Activated naive CD8-positive, alpha-beta T cell treated with anti-CD3 and anti-CD28 coated beads for 36 hours (primary cell): ENCODE data around the gene ETV2. TPM values are rescaled to one million over a fixed set of nuclear protein-coding genes. Genes with fewer than 3 reads are reported as not detected.
"Not testable (repeated sequence)": the region's sequence is repeated elsewhere in the genome, so short reads cannot be mapped to it uniquely, and the experiment has no call there.

Experiments used
- DNase-seq: peaks from one replicate; pipeline ENCODE4 v3.0.0; 2021
- H3K27ac Mint-ChIP-seq: one replicate; pipeline ENCODE4 v1.8.0; 2022; ENCODE audit warnings: mild to moderate bottlenecking, moderate library complexity, mixed read lengths
- H3K27me3 Mint-ChIP-seq: one replicate; pipeline ENCODE4 v1.8.0; 2022; ENCODE audit warnings: mild to moderate bottlenecking, mixed read lengths
- H3K36me3 Mint-ChIP-seq: one replicate; pipeline ENCODE4 v1.8.0; 2021; ENCODE audit warnings: mild to moderate bottlenecking, mixed read lengths
- H3K4me1 Mint-ChIP-seq: one replicate; pipeline ENCODE4 v1.8.0; 2021; ENCODE audit warnings: mixed read lengths
- H3K4me3 Mint-ChIP-seq: one replicate; pipeline ENCODE4 v1.8.0; 2022; ENCODE audit warnings: mild to moderate bottlenecking, moderate library complexity, mixed read lengths
- H3K9me3 Mint-ChIP-seq: one replicate; pipeline ENCODE4 v1.8.0; 2022; ENCODE audit warnings: mixed read lengths
- total RNA-seq, 2 experiments: library from RNA; stranded (reverse); gene quantifications; one replicate each; pipeline ENCODE4 v1.2.3, GENCODE V29; 2021

The ETV2 gene
- total RNA-seq, 2 experiments from 2014 or later = 1.5 to 2.3 TPM

DNA sequence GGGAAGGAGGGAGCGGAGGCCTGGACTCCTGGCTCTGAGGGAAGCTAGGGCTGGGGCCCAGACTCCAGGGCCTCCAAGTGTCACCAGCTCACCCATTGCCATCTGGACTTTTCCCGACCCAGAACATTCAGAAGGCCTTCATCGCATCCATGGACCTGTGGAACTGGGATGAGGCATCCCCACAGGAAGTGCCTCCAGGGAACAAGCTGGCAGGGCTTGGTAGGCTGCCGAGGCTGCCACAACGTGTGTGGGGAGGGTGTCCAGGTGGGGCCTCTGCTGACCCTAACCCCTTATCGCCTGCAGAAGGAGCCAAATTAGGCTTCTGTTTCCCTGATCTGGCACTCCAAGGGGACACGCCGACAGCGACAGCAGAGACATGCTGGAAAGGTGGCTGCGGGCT, 767 bp downstream of the ETV2 start:
- H3K4me1 Mint-ChIP-seq = peaks cover 31% of the 10 kb centered on the region
- H3K9me3 Mint-ChIP-seq = no peaks in the 10 kb centered on the region
- peak overlapping the region; percentile 56 for H3K27ac Mint-ChIP-seq

DNA sequence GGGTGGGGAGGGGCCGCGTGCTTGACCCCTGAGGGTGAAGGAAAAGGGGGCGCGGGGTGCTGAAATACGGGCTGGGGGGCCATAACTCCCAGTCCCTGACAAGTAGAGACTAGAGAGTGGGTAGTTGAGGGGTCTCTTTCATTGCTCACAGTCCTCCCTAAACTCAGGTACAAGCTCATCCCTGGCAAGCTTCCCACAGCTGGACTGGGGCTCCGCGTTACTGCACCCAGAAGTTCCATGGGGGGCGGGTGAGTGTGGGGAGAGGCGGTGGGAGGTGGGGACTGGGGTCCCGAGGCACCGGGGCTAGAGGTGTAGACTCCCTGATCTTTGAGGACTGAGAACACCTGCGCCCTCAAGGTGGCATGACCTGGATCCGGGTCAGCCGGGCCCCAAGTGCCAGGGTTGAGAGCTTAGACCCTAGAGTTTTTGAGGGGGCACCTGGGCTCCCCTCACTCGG, 1.3 kb downstream of the ETV2 start:
- Mint-ChIP-seq H3K9me3 (no peaks in the 10 kb centered on the region), H3K27me3 (no peaks in the 10 kb centered on the region), H3K27ac (peak overlapping the region; percentile 66), H3K4me3 (peak overlapping the region; percentile 77), H3K36me3 (peaks cover 4% of the 10 kb centered on the region), H3K4me1 (peaks cover 31% of the 10 kb centered on the region)
- no peak for DNase-seq

More for the DNA sequence above, 767 bp downstream of the ETV2 start:
- DNase-seq = no peak
- no peaks in the 10 kb centered on the region for H3K27me3 Mint-ChIP-seq
- peak overlapping the region; percentile 77 for H3K4me3 Mint-ChIP-seq
- peaks cover 6% of the 10 kb centered on the region for H3K36me3 Mint-ChIP-seq

DNA sequence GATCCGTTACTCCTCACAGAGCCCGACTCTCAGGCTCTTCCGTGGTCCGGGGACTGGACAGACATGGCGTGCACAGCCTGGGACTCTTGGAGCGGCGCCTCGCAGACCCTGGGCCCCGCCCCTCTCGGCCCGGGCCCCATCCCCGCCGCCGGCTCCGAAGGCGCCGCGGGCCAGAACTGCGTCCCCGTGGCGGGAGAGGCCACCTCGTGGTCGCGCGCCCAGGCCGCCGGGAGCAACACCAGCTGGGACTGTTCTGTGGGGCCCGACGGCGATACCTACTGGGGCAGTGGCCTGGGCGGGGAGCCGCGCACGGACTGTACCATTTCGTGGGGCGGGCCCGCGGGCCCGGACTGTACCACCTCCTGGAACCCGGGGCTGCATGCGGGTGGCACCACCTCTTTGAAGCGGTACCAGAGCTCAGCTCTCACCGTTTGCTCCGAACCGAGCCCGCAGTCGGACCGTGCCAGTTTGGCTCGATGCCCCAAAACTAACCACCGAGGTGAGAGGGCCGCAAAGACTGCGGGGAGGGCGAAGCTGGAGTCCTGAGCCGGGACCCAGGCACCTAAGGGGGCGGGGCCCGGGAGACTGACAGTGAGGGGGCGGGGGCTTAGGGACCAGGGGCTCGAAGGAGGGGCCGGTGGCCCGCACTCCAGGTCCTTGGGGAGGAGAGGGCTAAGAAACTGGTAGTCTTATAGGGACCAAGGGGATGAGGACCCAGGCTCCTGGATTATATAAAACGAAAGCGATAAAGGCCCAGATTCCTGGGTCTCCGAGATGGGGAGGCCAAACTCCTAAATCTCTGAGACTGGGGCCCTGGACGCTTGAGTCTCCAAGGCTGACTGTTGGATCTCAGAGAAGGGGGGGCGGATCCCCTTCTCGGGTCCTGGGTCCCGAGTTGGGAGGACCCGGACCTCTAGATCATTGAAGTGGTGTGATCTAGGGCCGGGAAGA, 2.0 kb downstream of the ETV2 start:
- Mint-ChIP-seq H3K4me1 (peaks cover 31% of the 10 kb centered on the region), H3K36me3 (no peaks in the 10 kb centered on the region), H3K4me3 (peak overlapping the region; percentile 77), H3K27me3 (no peaks in the 10 kb centered on the region), H3K27ac (peak overlapping the region; percentile 84), H3K9me3 (no peaks in the 10 kb centered on the region)
- DNase-seq = peak; percentile 82

DNA sequence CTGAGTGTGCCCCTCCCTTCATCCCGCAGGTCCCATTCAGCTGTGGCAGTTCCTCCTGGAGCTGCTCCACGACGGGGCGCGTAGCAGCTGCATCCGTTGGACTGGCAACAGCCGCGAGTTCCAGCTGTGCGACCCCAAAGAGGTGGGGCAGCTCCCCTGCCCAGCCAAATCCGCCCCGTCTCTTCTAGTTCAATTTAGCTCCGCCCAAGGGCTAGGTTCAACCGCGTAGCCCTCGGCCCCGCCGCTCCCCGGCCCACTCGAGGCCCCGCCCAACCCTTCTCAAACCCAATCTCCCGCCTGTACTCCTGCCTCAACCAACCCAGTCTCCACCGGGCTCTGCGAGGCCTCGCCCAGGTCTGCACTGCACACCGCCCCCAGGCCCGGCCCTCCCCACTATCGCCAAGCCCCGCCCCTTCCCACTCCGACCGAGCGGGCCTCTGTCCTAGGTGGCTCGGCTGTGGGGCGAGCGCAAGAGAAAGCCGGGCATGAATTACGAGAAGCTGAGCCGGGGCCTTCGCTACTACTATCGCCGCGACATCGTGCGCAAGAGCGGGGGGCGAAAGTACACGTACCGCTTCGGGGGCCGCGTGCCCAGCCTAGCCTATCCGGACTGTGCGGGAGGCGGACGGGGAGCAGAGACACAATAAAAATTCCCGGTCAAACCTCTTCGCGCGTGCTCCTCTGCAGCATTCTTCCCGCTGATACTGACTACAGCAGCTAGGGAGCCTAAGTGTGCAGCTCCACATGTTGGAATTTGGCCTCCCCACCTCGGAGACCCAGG, 2.9 kb downstream of the ETV2 start:
- peak overlapping the region; percentile 84 for H3K27ac Mint-ChIP-seq
- peaks cover 31% of the 10 kb centered on the region for H3K4me1 Mint-ChIP-seq
- peak; percentile 97 for DNase-seq
- H3K36me3 Mint-ChIP-seq = no peaks in the 10 kb centered on the region
- no peaks in the 10 kb centered on the region for H3K27me3 Mint-ChIP-seq
- no peaks in the 10 kb centered on the region for H3K9me3 Mint-ChIP-seq
- peak overlapping the region; percentile 77 for H3K4me3 Mint-ChIP-seq

DNA sequence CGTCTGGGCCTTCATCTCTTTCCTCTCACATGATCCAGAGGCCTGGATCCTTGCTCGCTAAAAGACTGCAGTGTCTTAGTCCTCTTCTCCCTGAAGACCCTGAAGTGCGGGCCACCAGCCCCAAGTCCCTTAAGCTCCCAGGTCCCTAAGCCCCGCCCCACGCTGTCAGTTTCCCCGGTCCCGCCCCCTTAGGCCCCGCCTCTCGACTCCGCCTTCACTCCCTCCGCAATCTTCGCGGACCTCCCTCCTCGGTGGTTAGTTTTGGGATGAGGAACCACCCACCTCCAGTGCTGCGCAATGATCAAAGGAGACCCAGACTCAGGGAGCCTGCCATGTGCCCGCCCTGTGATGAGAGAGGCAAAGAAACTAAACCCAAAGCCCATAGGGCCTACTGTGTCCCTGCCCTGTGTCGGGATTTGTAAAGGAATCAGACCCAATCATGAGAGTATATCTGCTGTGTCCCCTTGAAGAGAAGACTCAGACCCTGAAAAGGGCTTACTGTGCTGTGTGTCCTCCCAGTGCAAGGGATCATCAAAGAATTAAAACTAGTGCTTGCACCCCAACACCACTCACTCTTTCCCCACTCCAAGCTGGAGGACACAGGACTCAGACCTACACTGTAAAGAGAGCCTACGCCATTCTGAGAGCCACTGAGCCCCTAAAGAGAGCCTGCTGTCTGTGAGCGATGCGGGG, 3.6 kb downstream of the ETV2 start:
- no peaks in the 10 kb centered on the region for H3K27me3 Mint-ChIP-seq
- no peaks in the 10 kb centered on the region for H3K36me3 Mint-ChIP-seq
- no peaks in the 10 kb centered on the region for H3K9me3 Mint-ChIP-seq
- peak; percentile 81 for DNase-seq
- peak overlapping the region; percentile 84 for H3K27ac Mint-ChIP-seq
- H3K4me1 Mint-ChIP-seq = peaks cover 34% of the 10 kb centered on the region
- H3K4me3 Mint-ChIP-seq = peak overlapping the region; percentile 77

DNA sequence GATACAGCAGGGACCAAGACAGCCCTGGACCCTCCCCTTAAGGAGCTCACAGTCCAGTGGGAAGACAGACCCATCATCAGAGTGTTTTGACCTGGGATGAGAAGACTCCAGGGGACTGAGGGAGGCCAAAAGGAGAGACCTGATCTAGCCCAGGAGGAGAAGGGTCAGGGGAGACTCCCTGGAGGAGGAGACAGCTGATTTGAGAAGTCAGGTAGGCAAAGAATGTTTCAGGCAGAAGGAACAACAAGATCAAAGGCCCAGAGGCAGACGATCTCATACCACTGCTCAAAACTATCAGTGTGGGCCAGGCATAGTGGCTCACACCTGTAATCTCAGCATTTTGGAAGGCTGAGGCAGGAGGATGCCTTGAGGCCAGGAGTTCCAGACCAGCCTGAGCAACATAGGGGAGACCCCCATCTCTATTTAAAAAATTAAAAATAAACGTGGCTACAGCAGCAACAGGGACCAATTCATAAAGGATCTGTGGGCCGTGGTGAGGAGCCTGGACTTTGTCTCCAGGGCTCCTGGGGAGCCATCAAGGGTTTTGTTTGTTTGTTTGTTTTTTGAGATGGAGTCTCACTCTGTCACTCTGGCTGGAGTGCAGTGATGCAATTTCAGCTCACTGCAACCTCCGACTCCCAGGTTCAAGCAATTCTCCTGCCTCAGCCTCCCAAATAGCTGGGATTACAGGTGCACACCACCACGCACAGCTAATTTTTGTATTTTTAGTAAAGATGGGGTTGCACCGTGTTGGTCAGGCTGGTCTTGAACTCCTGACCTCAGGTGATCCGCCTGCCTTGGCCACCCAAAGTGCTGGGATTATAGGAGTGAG, 4.4 kb downstream of the ETV2 start:
- H3K36me3 Mint-ChIP-seq = peaks cover 2% of the 10 kb centered on the region
- DNase-seq = no peak
- H3K27ac Mint-ChIP-seq = no peak overlapping the region
- no peak overlapping the region for H3K4me3 Mint-ChIP-seq
- H3K27me3 Mint-ChIP-seq = no peaks in the 10 kb centered on the region
- peaks cover 41% of the 10 kb centered on the region for H3K4me1 Mint-ChIP-seq
- H3K9me3 Mint-ChIP-seq = no peaks in the 10 kb centered on the region

DNA sequence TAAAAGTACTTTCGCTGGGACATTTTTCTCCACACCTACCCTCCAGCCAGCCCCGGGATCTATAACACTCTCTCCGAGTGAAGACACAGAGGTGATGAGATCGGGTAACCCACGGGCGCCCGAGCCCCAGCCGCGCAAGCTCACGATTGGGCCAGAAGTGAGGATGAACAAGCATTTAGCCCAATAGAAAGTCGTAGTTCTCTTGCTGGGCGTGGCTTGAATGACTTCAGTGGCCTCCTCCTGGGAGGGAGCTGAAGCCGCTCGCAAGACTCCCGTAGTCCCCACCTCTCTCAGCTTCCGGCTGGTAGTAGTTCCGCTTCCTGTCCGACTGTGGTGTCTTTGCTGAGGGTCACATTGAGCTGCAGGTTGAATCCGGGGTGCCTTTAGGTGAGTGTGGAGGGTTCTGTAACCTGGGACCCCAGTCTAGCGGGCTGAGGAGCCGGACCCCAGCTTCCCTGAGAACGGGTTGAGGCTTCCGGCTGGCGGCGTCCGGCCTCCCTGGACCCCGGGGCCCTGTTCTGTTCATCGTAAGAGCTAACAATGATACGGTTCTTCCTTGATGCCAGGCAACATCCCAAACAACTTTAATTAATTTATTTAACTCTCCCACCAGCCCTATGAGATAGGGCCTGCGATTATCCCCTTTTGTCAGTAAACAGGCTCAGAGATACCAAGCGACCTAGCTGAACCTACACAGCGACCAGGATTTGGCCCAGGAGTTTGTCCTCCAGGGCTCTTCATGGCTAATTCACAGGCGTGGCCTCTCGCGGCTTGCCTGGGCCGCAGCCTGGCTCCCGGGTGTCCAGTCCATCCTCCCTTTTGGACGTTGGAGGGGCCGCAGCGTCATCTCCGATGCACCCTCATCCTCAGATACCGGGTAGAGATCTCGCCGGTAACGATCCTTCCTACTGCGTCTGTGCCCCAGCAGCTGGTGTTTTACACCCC, 6.7 kb downstream of the ETV2 start, which contains the start of gene COX6B1:
Gene COX6B1, plus strand, starts transcription at position 307 of the 945 bp plus-strand sequence. CDS start 2,921 bp downstream, outside the sequence.
- DNase-seq = peak; percentile 92
- Mint-ChIP-seq H3K27me3 (no peaks in the 10 kb centered on the region), H3K9me3 (no peaks in the 10 kb centered on the region), H3K36me3 (peaks cover 6% of the 10 kb centered on the region), H3K27ac (peak within 1 kb of the TSS; percentile 93), H3K4me3 (peak within 1 kb of the TSS; percentile 92), H3K4me1 (peaks cover 28% of the 10 kb centered on the region)

DNA sequence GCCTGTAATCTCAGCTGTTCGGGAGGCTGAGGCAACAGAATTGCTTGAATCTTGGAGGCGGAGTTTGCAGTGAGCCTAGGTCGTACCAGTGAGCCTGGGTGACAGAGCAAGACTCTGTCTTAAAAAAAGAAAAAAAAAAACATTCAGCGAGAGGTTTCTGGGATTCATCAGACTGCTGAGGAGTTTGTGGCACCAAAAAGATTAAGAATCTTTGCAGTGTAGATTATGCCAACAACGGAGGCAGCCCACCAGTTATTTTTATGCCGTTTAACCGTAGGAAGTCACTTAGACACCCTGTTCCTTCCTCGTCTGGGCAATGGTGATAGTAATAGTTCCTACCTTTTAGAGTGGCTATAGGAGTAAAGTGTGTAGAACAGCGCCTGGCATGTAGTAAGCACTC, 9.0 kb downstream of the ETV2 start:
- Mint-ChIP-seq H3K27ac (peak overlapping the region; percentile 36), H3K36me3 (peaks cover 14% of the 10 kb centered on the region), H3K27me3 (no peaks in the 10 kb centered on the region), H3K9me3 (no peaks in the 10 kb centered on the region), H3K4me3 (no peak overlapping the region), H3K4me1 (peaks cover 17% of the 10 kb centered on the region)
- DNase-seq = no peak

DNA sequence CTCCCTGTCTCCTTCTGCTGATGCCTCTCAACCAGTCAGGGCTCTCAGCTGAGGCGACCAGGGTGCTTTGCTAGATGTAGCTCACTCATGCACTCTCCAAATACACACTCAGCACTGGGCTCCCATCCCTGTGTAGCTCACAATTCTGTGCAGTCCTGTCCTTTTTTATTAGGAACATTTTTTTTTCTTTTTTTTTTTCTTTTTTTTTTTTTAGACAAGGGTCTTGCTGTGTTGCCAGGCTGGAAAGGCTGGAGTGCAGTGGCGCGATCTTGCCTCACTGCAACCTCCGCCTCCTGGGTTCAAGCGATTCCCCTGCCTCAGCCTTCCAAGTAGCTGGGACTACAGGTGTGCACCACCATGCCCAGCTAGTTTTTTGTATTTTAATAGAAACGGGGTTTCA, 13.3 kb downstream of the ETV2 start:
- H3K27me3 Mint-ChIP-seq, H3K4me3 Mint-ChIP-seq, H3K27ac Mint-ChIP-seq, H3K9me3 Mint-ChIP-seq, DNase-seq: not testable (repeated sequence)
- Mint-ChIP-seq H3K36me3 (peaks cover 23% of the 10 kb centered on the region), H3K4me1 (peaks cover 14% of the 10 kb centered on the region)

DNA sequence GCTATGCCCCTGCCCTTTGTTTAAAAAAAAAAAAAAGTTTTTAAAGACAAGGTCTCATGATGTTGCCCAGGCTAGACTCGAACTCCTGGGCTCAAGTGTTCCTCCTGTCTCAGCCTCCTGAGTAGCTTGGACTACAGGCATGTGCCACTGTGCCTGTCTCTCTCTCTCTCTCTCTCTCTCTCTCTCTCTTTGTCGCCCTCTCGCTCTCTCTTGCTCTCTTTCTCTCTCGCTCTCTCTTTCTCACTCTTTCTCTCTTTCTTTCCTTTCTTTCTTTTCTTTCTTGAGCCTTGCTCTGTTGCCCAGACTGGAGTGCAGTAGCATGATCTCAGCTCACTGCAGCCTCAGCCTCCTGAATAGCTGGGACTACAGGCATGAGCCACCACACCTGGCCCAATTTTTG, 14.1 kb downstream of the ETV2 start:
- no peaks in the 10 kb centered on the region for H3K27me3 Mint-ChIP-seq
- H3K27ac Mint-ChIP-seq = peak overlapping the region; percentile 62
- H3K36me3 Mint-ChIP-seq = peaks cover 26% of the 10 kb centered on the region
- peaks cover 7% of the 10 kb centered on the region for H3K4me1 Mint-ChIP-seq
- no peak for DNase-seq
- H3K4me3 Mint-ChIP-seq = no peak overlapping the region
- H3K9me3 Mint-ChIP-seq = no peaks in the 10 kb centered on the region

DNA sequence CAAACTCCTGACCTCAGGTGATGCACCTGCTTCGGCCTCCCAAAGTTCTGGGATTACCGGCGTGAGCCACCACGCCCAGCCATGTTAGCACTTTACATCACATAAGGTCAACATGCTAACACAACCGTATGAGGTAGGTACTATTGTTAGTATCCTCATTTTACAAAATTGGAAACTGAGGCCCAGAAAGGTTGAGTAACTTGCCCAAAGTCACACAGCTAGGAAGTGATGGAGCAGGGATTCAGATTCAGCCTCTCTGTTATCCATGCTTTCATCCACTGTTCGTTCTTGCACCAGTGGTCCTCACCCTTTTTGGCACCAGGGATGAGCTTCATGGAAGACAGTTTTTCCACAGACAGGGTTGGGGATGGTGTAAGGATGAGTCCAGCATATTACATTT, 15.2 kb downstream of the ETV2 start:
- no peaks in the 10 kb centered on the region for H3K4me1 Mint-ChIP-seq
- no peak overlapping the region for H3K4me3 Mint-ChIP-seq
- DNase-seq = no peak
- H3K36me3 Mint-ChIP-seq = peaks cover 22% of the 10 kb centered on the region
- H3K27me3 Mint-ChIP-seq = no peaks in the 10 kb centered on the region
- H3K27ac Mint-ChIP-seq = no peak overlapping the region
- no peaks in the 10 kb centered on the region for H3K9me3 Mint-ChIP-seq

DNA sequence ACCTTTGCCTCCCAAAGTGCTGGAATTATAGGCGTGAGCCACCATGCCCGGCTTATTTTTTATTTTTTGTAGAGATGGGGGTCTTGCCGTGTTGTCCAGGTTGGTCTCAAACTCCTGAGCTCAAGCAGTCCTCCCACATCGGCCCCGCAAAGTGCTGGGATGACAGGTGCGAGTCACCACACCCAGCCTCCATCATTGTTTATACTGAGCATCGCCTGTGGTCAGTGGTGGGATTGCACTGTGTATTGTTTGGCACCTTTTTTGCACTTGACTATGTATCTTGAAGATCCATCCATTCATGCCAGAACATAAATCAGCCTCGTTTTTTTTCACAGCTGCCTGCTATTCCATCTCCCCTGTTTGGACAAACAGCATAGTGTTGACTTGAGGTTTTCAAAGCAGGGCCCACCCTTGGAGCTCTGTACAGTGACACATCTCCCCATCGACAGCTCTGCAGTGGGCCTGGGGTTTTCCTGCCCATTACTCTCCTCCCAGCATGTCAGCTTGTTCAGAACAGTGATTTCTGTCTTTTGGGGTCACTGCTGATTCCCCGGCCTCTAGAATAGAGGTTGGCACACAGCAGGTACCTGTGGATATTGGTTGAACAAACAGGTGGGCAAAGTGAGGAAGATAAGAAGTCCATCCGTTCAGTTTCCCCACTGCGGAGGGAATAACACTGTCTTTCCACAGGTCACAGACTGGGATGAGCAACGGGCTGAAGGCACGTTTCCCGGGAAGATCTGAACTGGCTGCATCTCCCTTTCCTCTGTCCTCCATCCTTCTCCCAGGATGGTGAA, 16.6 kb downstream of the ETV2 start:
- no peak for DNase-seq
- no peaks in the 10 kb centered on the region for H3K27me3 Mint-ChIP-seq
- no peak overlapping the region for H3K27ac Mint-ChIP-seq
- H3K9me3 Mint-ChIP-seq = no peaks in the 10 kb centered on the region
- no peak overlapping the region for H3K4me3 Mint-ChIP-seq
- peaks cover 22% of the 10 kb centered on the region for H3K36me3 Mint-ChIP-seq
- no peaks in the 10 kb centered on the region for H3K4me1 Mint-ChIP-seq

DNA sequence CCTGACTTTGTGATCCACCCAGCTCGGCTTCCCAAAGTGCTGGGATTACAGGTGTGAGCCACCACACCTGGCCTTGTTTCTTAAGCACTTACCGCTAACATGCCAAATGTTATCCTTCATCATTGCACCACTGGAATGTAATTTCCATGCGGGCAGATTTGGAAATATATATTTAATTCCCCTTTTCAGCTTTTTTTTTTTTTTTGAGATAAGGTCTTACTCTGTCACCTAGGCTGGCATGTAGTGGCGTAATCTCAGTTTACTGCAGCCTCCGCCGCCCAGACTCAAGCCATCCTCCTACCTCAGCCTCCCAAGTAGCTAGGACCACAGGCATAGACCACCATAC, 20.4 kb downstream of the ETV2 start:
- H3K27ac Mint-ChIP-seq = no peak overlapping the region

More for the DNA sequence above, 20.4 kb downstream of the ETV2 start:
- DNase-seq = no peak
- Mint-ChIP-seq H3K9me3 (no peaks in the 10 kb centered on the region), H3K36me3 (peaks cover 12% of the 10 kb centered on the region), H3K4me1 (no peaks in the 10 kb centered on the region), H3K27me3 (no peaks in the 10 kb centered on the region), H3K4me3 (no peak overlapping the region)
